Epithelial cell of esophagus (primary cell): Measurements from ENCODE around the gene PPFIA1.
A peak's percentile ranks its signal among the peaks of the same experiment; 100 is the strongest.

Experiments
- DNase-seq: peaks from one replicate; pipeline ENCODE4 v3.0.0; 2010; ENCODE audit warnings: low read depth
- H3K4me3 ChIP-seq: 2 replicates; pipeline ENCODE4 v1.5.1; 2011; ENCODE audit warnings: mild to moderate bottlenecking, low read length, control low read depth
- CTCF ChIP-seq: IDR thresholded peaks from 2 replicates; pipeline ENCODE4 v1.5.1; 2011; ENCODE audit warnings: low read depth, mild to moderate bottlenecking, low read length, control low read depth, inconsistent platforms; ENCODE audit not compliant: insufficient read depth; ENCODE audit errors: missing control alignments

Gene PPFIA1

GRCh38 chr11:70230151-70230839 lies 40.2 kb upstream of the PPFIA1 start:
- TF ChIP-seq CTCF = no peak

GRCh38 chr11:70230840-70231710 lies 39.4 kb upstream of the PPFIA1 start:
- DNase-seq = no peak
- TF ChIP-seq CTCF = no peak

More at GRCh38 chr11:70230151-70230839, 40.2 kb upstream of the PPFIA1 start:
- DNase-seq = no peak
- no peak overlapping the region for H3K4me3 ChIP-seq

GRCh38 chr11:70233034-70233433 lies 37.5 kb upstream of the PPFIA1 start:
- no peak for TF ChIP-seq CTCF
- H3K4me3 ChIP-seq = no peak overlapping the region
- no peak for DNase-seq

More at GRCh38 chr11:70230840-70231710, 39.4 kb upstream of the PPFIA1 start:
- no peak overlapping the region for H3K4me3 ChIP-seq

GRCh38 chr11:70233511-70233934 lies 37.0 kb upstream of the PPFIA1 start:
- no peak for TF ChIP-seq CTCF
- DNase-seq = peak; percentile 100

GRCh38 chr11:70233962-70234361 lies 36.5 kb upstream of the PPFIA1 start:
- DNase-seq = no peak
- H3K4me3 ChIP-seq = no peak overlapping the region
- TF ChIP-seq CTCF = no peak

More at GRCh38 chr11:70233511-70233934, 37.0 kb upstream of the PPFIA1 start:
- H3K4me3 ChIP-seq = no peak overlapping the region

- H3K4me3 ChIP-seq = no peak overlapping the region
- DNase-seq = no peak
- TF ChIP-seq CTCF = no peak
Observed at GRCh38 chr11:70240337-70240736, 30.2 kb upstream of the PPFIA1 start.

GRCh38 chr11:70241709-70242108 lies 28.8 kb upstream of the PPFIA1 start:
- DNase-seq = no peak
- no peak overlapping the region for H3K4me3 ChIP-seq
- no peak for TF ChIP-seq CTCF
